Activated naive CD4-positive, alpha-beta T cell treated with anti-CD3 and anti-CD28 coated beads, Interleukin-2, amount 50 U/mL, for 24 hours (primary cell): ENCODE data around the gene SPRED3.
A peak's percentile ranks its signal among the peaks of the same experiment; 100 is the strongest.
"Not testable (repeated sequence)": the region's sequence is repeated elsewhere in the genome, so short reads cannot be mapped to it uniquely, and the experiment has no call there.

Experiments used
- H3K27ac Mint-ChIP-seq: one replicate; pipeline ENCODE4 v1.8.0; 2021; ENCODE audit warnings: mild to moderate bottlenecking, mixed read lengths
- H3K27me3 Mint-ChIP-seq: one replicate; pipeline ENCODE4 v1.8.0; 2021; ENCODE audit warnings: mixed read lengths
- H3K36me3 Mint-ChIP-seq: one replicate; pipeline ENCODE4 v1.8.0; 2021; ENCODE audit warnings: mixed read lengths
- H3K4me1 Mint-ChIP-seq: one replicate; pipeline ENCODE4 v1.8.0; 2021; ENCODE audit warnings: mixed read lengths
- H3K4me3 Mint-ChIP-seq: one replicate; pipeline ENCODE4 v1.8.0; 2021; ENCODE audit warnings: mild to moderate bottlenecking, mixed read lengths
- H3K9me3 Mint-ChIP-seq: one replicate; pipeline ENCODE4 v1.8.0; 2021; ENCODE audit warnings: mixed read lengths

The SPRED3 gene

GRCh38 chr19:38417146-38417543 is 28.6 kb downstream of the SPRED3 start:
- no peaks in the 10 kb centered on the region for H3K36me3 Mint-ChIP-seq
- H3K4me3 Mint-ChIP-seq = peak overlapping the region; percentile 85
- peak overlapping the region; percentile 53 for H3K27ac Mint-ChIP-seq
- H3K9me3 Mint-ChIP-seq = no peaks in the 10 kb centered on the region
- H3K27me3 Mint-ChIP-seq = no peaks in the 10 kb centered on the region
- peaks cover 21% of the 10 kb centered on the region for H3K4me1 Mint-ChIP-seq

GRCh38 chr19:38417544-38418506 is 29.3 kb downstream of the SPRED3 start:
- H3K27ac Mint-ChIP-seq = peak overlapping the region; percentile 53
- no peaks in the 10 kb centered on the region for H3K36me3 Mint-ChIP-seq
- H3K27me3 Mint-ChIP-seq = no peaks in the 10 kb centered on the region
- H3K4me1 Mint-ChIP-seq = peaks cover 21% of the 10 kb centered on the region
- no peaks in the 10 kb centered on the region for H3K9me3 Mint-ChIP-seq
- peak overlapping the region; percentile 85 for H3K4me3 Mint-ChIP-seq

- H3K4me3 Mint-ChIP-seq = no peak overlapping the region
- H3K9me3 Mint-ChIP-seq = no peaks in the 10 kb centered on the region
- no peaks in the 10 kb centered on the region for H3K36me3 Mint-ChIP-seq
- H3K27me3 Mint-ChIP-seq = no peaks in the 10 kb centered on the region
- H3K4me1 Mint-ChIP-seq = peaks cover 24% of the 10 kb centered on the region
- no peak overlapping the region for H3K27ac Mint-ChIP-seq
These were observed 32.4 kb downstream of the SPRED3 start for GRCh38 chr19:38420935-38421334.

GRCh38 chr19:38421856-38422255 is 33.4 kb downstream of the SPRED3 start:
- Mint-ChIP-seq H3K4me1 (peaks cover 31% of the 10 kb centered on the region), H3K27me3 (peaks cover 2% of the 10 kb centered on the region), H3K27ac (no peak overlapping the region), H3K36me3 (no peaks in the 10 kb centered on the region), H3K9me3 (no peaks in the 10 kb centered on the region), H3K4me3 (no peak overlapping the region)

- Mint-ChIP-seq H3K4me3 (no peak overlapping the region), H3K4me1 (peaks cover 26% of the 10 kb centered on the region), H3K27me3 (peaks cover 2% of the 10 kb centered on the region), H3K9me3 (no peaks in the 10 kb centered on the region), H3K36me3 (no peaks in the 10 kb centered on the region), H3K27ac (no peak overlapping the region)
These were observed 33.9 kb downstream of the SPRED3 start for GRCh38 chr19:38422438-38422837.

- Mint-ChIP-seq H3K36me3 (no peaks in the 10 kb centered on the region), H3K27me3 (peaks cover 2% of the 10 kb centered on the region), H3K9me3 (no peaks in the 10 kb centered on the region), H3K4me3 (no peak overlapping the region), H3K27ac (no peak overlapping the region), H3K4me1 (peaks cover 21% of the 10 kb centered on the region)
These were observed 35.8 kb downstream of the SPRED3 start for GRCh38 chr19:38424272-38424671.

- Mint-ChIP-seq H3K4me1 (peaks cover 25% of the 10 kb centered on the region), H3K4me3 (peak overlapping the region; percentile 54), H3K36me3 (no peaks in the 10 kb centered on the region), H3K27ac (no peak overlapping the region), H3K9me3 (no peaks in the 10 kb centered on the region), H3K27me3 (peaks cover 2% of the 10 kb centered on the region)
These were observed 36.8 kb downstream of the SPRED3 start for GRCh38 chr19:38425222-38425809.

- no peaks in the 10 kb centered on the region for H3K36me3 Mint-ChIP-seq
- peaks cover 25% of the 10 kb centered on the region for H3K4me1 Mint-ChIP-seq
- H3K4me3 Mint-ChIP-seq = peak within 1 kb of the TSS; percentile 54
- H3K27me3 Mint-ChIP-seq = peaks cover 2% of the 10 kb centered on the region
- peak within 1 kb of the TSS; percentile 55 for H3K27ac Mint-ChIP-seq
- no peaks in the 10 kb centered on the region for H3K9me3 Mint-ChIP-seq
These were observed 37.4 kb downstream of the SPRED3 start, which contains the start of gene RASGRP4 for GRCh38 chr19:38425810-38426466. TSS of gene RASGRP4 (minus strand) at chr19:38426219. CDS start at chr19:38426091, 128 bp downstream.

- not testable (repeated sequence) for H3K27me3 Mint-ChIP-seq, H3K4me3 Mint-ChIP-seq, H3K9me3 Mint-ChIP-seq, H3K36me3 Mint-ChIP-seq
- peak overlapping the region; percentile 87 for H3K27ac Mint-ChIP-seq
- H3K4me1 Mint-ChIP-seq = peaks cover 25% of the 10 kb centered on the region
These were observed 38.7 kb downstream of the SPRED3 start for GRCh38 chr19:38427035-38427677.

- peak overlapping the region; percentile 27 for H3K4me3 Mint-ChIP-seq
- peak overlapping the region; percentile 98 for H3K27ac Mint-ChIP-seq
These were observed 40.7 kb downstream of the SPRED3 start for GRCh38 chr19:38429055-38429810.

GRCh38 chr19:38429811-38430156 is 41.3 kb downstream of the SPRED3 start:
- Mint-ChIP-seq H3K36me3 (no peaks in the 10 kb centered on the region), H3K27me3 (peaks cover 7% of the 10 kb centered on the region), H3K9me3 (no peaks in the 10 kb centered on the region), H3K4me3 (no peak overlapping the region), H3K27ac (peak overlapping the region; percentile 98), H3K4me1 (peaks cover 35% of the 10 kb centered on the region)

More at GRCh38 chr19:38429055-38429810, 40.7 kb downstream of the SPRED3 start:
- Mint-ChIP-seq H3K9me3 (no peaks in the 10 kb centered on the region), H3K27me3 (peaks cover 5% of the 10 kb centered on the region), H3K4me1 (peaks cover 32% of the 10 kb centered on the region), H3K36me3 (no peaks in the 10 kb centered on the region)

- Mint-ChIP-seq H3K9me3 (no peaks in the 10 kb centered on the region), H3K4me3 (no peak overlapping the region), H3K27me3 (peaks cover 10% of the 10 kb centered on the region), H3K27ac (no peak overlapping the region), H3K4me1 (peaks cover 31% of the 10 kb centered on the region), H3K36me3 (no peaks in the 10 kb centered on the region)
These were observed 42.4 kb downstream of the SPRED3 start for GRCh38 chr19:38430931-38431330.

GRCh38 chr19:38433268-38433733 is 44.8 kb downstream of the SPRED3 start, which contains the start of gene RYR1:
TSS of gene RYR1 (plus strand) at chr19:38433691. CDS start at chr19:38433830, 139 bp downstream.
- no peaks in the 10 kb centered on the region for H3K36me3 Mint-ChIP-seq
- H3K27ac Mint-ChIP-seq = no peak within 1 kb of the TSS
- H3K4me1 Mint-ChIP-seq = peaks cover 19% of the 10 kb centered on the region
- H3K9me3 Mint-ChIP-seq = no peaks in the 10 kb centered on the region
- H3K27me3 Mint-ChIP-seq = peaks cover 14% of the 10 kb centered on the region
- H3K4me3 Mint-ChIP-seq = peak within 1 kb of the TSS; percentile 62

- H3K27ac Mint-ChIP-seq = no peak overlapping the region
- no peaks in the 10 kb centered on the region for H3K9me3 Mint-ChIP-seq
- no peaks in the 10 kb centered on the region for H3K36me3 Mint-ChIP-seq
- H3K27me3 Mint-ChIP-seq = peaks cover 14% of the 10 kb centered on the region
- peak overlapping the region; percentile 62 for H3K4me3 Mint-ChIP-seq
- peaks cover 10% of the 10 kb centered on the region for H3K4me1 Mint-ChIP-seq
These were observed 46.1 kb downstream of the SPRED3 start for GRCh38 chr19:38434549-38435051.
